ENCODE measurements around the gene ALKAL2. TPM values are rescaled to one million over a fixed set of nuclear protein-coding genes. Genes with fewer than 3 reads are reported as not detected.
"Not testable (repeated sequence)": the region's sequence is repeated elsewhere in the genome, so short reads cannot be mapped to it uniquely, and the experiment has no call there.

Gene ALKAL2
- not detected for total RNA-seq (2021; ENCODE audit: unreplicated experiment)
- not detected in 2 replicates for polyA plus RNA-seq (2012)
- Bru-seq, nascent RNA: not detected
- not detected for BruChase-seq, experiment 1, labeled RNA remaining after a 6-hour chase
- BruChase-seq, experiment 2, labeled RNA remaining after a 2-hour chase: not detected
- long read RNA-seq: 0 reads

GRCh38 chr2:287911-288757 is at the start of gene ALKAL2:
ALKAL2 (minus strand) TSS chr2:288091; CDS start chr2:287835, 256 bp downstream.
- Histone ChIP-seq H3K9me2 (ENCODE audit: insufficient read depth) (no peaks in the 10 kb centered on the region), H3K27me3 (ENCODE audit: insufficient read depth, low read length) (no peaks in the 10 kb centered on the region), H3K36me3 (ENCODE audit: control insufficient read depth in 1 of 2, insufficient read depth in 2 of 2, low read length in 2 of 2) (no peaks in the 10 kb centered on the region), H2AFZ (ENCODE audit: low read depth, low read length, poor library complexity, severe bottlenecking) (no peak within 1 kb of the TSS), H3K9ac (ENCODE audit: low read length) (no peak within 1 kb of the TSS), H3K4me1 (ENCODE audit: control insufficient read depth in 1 of 2, insufficient read depth in 2 of 2, low read length in 2 of 2) (no peaks in the 10 kb centered on the region), H3K27ac (ENCODE audit: low read depth, low read length) (no peak within 1 kb of the TSS), H3K79me2 (ENCODE audit: insufficient read depth, low read length) (no peaks in the 10 kb centered on the region), H3K4me2 (ENCODE audit: low read length) (no peak within 1 kb of the TSS), H3K9me3 (ENCODE audit: control insufficient read depth in 1 of 2, insufficient read depth in 1 of 2, low read depth in 1 of 2, low read length in 2 of 2) (no peaks in the 10 kb centered on the region), H4K20me1 (ENCODE audit: insufficient read depth) (no peaks in the 10 kb centered on the region), H3K4me3 (replicated peaks in 1 of 2; ENCODE audit: low read depth in 1 of 2, low read length in 2 of 2) (no peak within 1 kb of the TSS)
- no peak for ATAC-seq
- TF ChIP-seq POLR2A (IDR thresholded peaks at IDR 0.05; ENCODE audit: borderline replicate concordance, extremely low read depth, insufficient read depth, insufficient read length) (no peak), TCF7L2 (IDR thresholded peaks at IDR 0.05; ENCODE audit: borderline replicate concordance, extremely low read depth, insufficient read depth, insufficient read length) (no peak), SIN3A (IDR thresholded peaks at IDR 0.05; ENCODE audit: low read depth) (no peak), ATF3 (IDR thresholded peaks at IDR 0.05) (no peak), EGR1 (IDR thresholded peaks at IDR 0.05; ENCODE audit: low read depth) (no peak), CTCF (IDR thresholded peaks at IDR 0.05 in 2 of 3, conservative IDR thresholded peaks at IDR 0.05 in 1 of 3; ENCODE audit: borderline replicate concordance in 1 of 3, insufficient read depth in 1 of 3, low read depth in 2 of 3, low read length in 2 of 3) (no peak)
- no TSS peak for BruUV-seq (replicated peaks)
- intact Hi-C loops (cut with micrococcal nuclease): no loop called here
- RAD21 ChIA-PET (ENCODE audit: low non-redundant PET in 1 of 2, low total read pairs in 2 of 2, uncharacterized antibody in 2 of 2, unreplicated experiment in 2 of 2): no interaction called here
- CTCF ChIA-PET: no interaction called here
- POLR2A ChIA-PET: no interaction called here
- DNase-seq (ENCODE audit: low read depth, low spot score): no peak

- H2AFZ ChIP-seq (ENCODE audit: low read depth, low read length, poor library complexity, severe bottlenecking); DNase-seq (ENCODE audit: low read depth, low spot score); H3K4me2 ChIP-seq (ENCODE audit: low read length); BruUV-seq (replicated peaks); H3K36me3 ChIP-seq (ENCODE audit: control insufficient read depth in 1 of 2, insufficient read depth in 2 of 2, low read length in 2 of 2); RAD21 ChIA-PET (ENCODE audit: low non-redundant PET in 1 of 2, low total read pairs in 2 of 2, uncharacterized antibody in 2 of 2, unreplicated experiment in 2 of 2); H3K9me3 ChIP-seq (ENCODE audit: control insufficient read depth in 1 of 2, insufficient read depth in 1 of 2, low read depth in 1 of 2, low read length in 2 of 2); H3K4me3 ChIP-seq (replicated peaks in 1 of 2; ENCODE audit: low read depth in 1 of 2, low read length in 2 of 2); H3K79me2 ChIP-seq (ENCODE audit: insufficient read depth, low read length); H3K27me3 ChIP-seq (ENCODE audit: insufficient read depth, low read length); CTCF ChIA-PET; H3K27ac ChIP-seq (ENCODE audit: low read depth, low read length); POLR2A ChIA-PET; H3K9ac ChIP-seq (ENCODE audit: low read length); intact Hi-C loops (cut with micrococcal nuclease); ATAC-seq; H4K20me1 ChIP-seq (ENCODE audit: insufficient read depth); H3K4me1 ChIP-seq (ENCODE audit: control insufficient read depth in 1 of 2, insufficient read depth in 2 of 2, low read length in 2 of 2); H3K9me2 ChIP-seq (ENCODE audit: insufficient read depth): not testable (repeated sequence)
These were observed 49.1 kb upstream of the ALKAL2 start for GRCh38 chr2:336949-337348.

Data from HCT116 (cell line).